Tibial artery (tissue), 4 donors: Measurements from ENCODE around the gene ZGLP1.

ENCODE experiments used
- DNase-seq, 2 donors: peaks; one replicate each; pipeline ENCODE4 v3.0.0-alpha.2; 2019
- H3K27ac ChIP-seq, 2 donors: fragments of 200-600 bp; sonication (generic) in 1 of 2; 1 replicate in 1 of 2; 2 replicates in 1 of 2; pipeline ENCODE4 v1.5.1; 2018 to 2019; ENCODE audit warnings: mild to moderate bottlenecking in 1 of 2
- H3K27me3 ChIP-seq, 2 donors: fragments of 200-600 bp; sonication (generic) in 1 of 2; one replicate each; pipeline versions ENCODE4 v1.5.1 to v1.6.0; 2016 to 2019
- H3K36me3 ChIP-seq, 3 donors: fragments of 200-600 bp; sonication (generic) in 2 of 3; one replicate each; pipeline ENCODE4 v1.5.1; 2016 to 2019; ENCODE audit warnings: mild to moderate bottlenecking in 2 of 3
- H3K4me1 ChIP-seq, 4 donors: fragments of 200-600 bp; sonication (generic) in 2 of 4; 1 replicate in 3 of 4; 2 replicates in 1 of 4; pipeline ENCODE4 v1.5.1; 2016 to 2019
- H3K4me3 ChIP-seq, 2 donors: fragments of 200-600 bp; sonication (generic) in 1 of 2; 1 replicate in 1 of 2; 2 replicates in 1 of 2; pipeline ENCODE4 v1.5.1; 2018 to 2019; ENCODE audit warnings: mild to moderate bottlenecking in 2 of 2
- H3K9me3 ChIP-seq, 3 donors: fragments of 200-600 bp; sonication (generic) in 1 of 3; one replicate each; pipeline ENCODE4 v1.5.1; 2016 to 2019
- CTCF ChIP-seq, 2 experiments: fragments of 200-600 bp in 1 of 2; fragments of 450-650 bp in 1 of 2; IDR thresholded peaks; one replicate each; pipeline ENCODE4 v1.5.1; 2017 to 2019; ENCODE audit warnings: antibody characterized with exemption in 2 of 2, mild to moderate bottlenecking in 1 of 2, moderate library complexity in 1 of 2
- intact Hi-C: fragments of 100-400 bp; cut with DNase I; formaldehyde crosslinking; loops from one replicate; pipeline ENCODE4 v1.15.0; 2023; ENCODE audit warnings: low total_unique reads

ZGLP1 gene

GRCh38 chr19:10335352-10335985 is 25.9 kb upstream of the ZGLP1 start:
- H3K4me1 ChIP-seq: peaks cover 0 to 30% (median 25%) of the 10 kb centered on the region in 4 donors
- no peaks in the 10 kb centered on the region for H3K27me3 ChIP-seq
- H3K9me3 ChIP-seq: no peaks in the 10 kb centered on the region
- no peak for DNase-seq
- peak overlapping the region; percentile 80 to 81 for H3K27ac ChIP-seq
- peaks cover 0 to 4% (median 0%) of the 10 kb centered on the region in 3 donors for H3K36me3 ChIP-seq
- intact Hi-C loops: no loop called here
- peak overlapping the region; percentile 65 for H3K4me3 ChIP-seq
- TF ChIP-seq CTCF (IDR thresholded peaks at IDR 0.05): no peak

- Histone ChIP-seq H3K4me3 (peak overlapping the region; percentile 65), H3K36me3 (peaks cover 0 to 11% (median 5%) of the 10 kb centered on the region in 3 donors), H3K4me1 (peaks cover 0 to 30% (median 25%) of the 10 kb centered on the region in 4 donors), H3K27ac (peak overlapping the region; percentile 80 to 81), H3K9me3 (no peaks in the 10 kb centered on the region), H3K27me3 (no peaks in the 10 kb centered on the region)
- TF ChIP-seq CTCF (IDR thresholded peaks at IDR 0.05): no peak
- peak; percentile 96 to 98 for DNase-seq
- intact Hi-C loops: loop anchor here (5.0 kb wide), 1 partner anchor 48 kb away; the partner anchor contains the start of gene TYK2
Observed at GRCh38 chr19:10334588-10335351, 25.2 kb upstream of the ZGLP1 start.

GRCh38 chr19:10333758-10334587 is 24.4 kb upstream of the ZGLP1 start:
- Histone ChIP-seq H3K9me3 (no peaks in the 10 kb centered on the region), H3K36me3 (peaks cover 8 to 19% (median 9%) of the 10 kb centered on the region in 3 donors), H3K4me3 (peak overlapping the region; percentile 65), H3K27me3 (no peaks in the 10 kb centered on the region), H3K27ac (peak overlapping the region; percentile 80 to 81), H3K4me1 (peaks cover 0 to 30% (median 25%) of the 10 kb centered on the region in 4 donors)
- intact Hi-C loops: loop anchor here (5.0 kb wide), 1 partner anchor 48 kb away; the partner anchor contains the start of gene TYK2
- DNase-seq: no peak
- no peak for TF ChIP-seq CTCF (IDR thresholded peaks at IDR 0.05)

- no peak for TF ChIP-seq CTCF (IDR thresholded peaks at IDR 0.05)
- Histone ChIP-seq H3K9me3 (no peaks in the 10 kb centered on the region), H3K27ac (peak within 1 kb of the TSS; percentile 80 to 81), H3K4me1 (peaks cover 0 to 30% (median 25%) of the 10 kb centered on the region in 4 donors), H3K36me3 (peaks cover 16 to 27% (median 17%) of the 10 kb centered on the region in 3 donors), H3K4me3 (peak within 1 kb of the TSS; percentile 65), H3K27me3 (no peaks in the 10 kb centered on the region)
- DNase-seq: peak; percentile 96 to 99
- intact Hi-C loops: loop anchor here (5.0 kb wide), 1 partner anchor 49 kb away; the partner anchor contains the start of gene TYK2
Observed at GRCh38 chr19:10332965-10333757, 23.5 kb upstream of the ZGLP1 start, which contains the start of gene RAVER1. TSS of gene RAVER1 (minus strand) at chr19:10333529. CDS start at chr19:10333507, 22 bp downstream.
